HG03378 (cell line): ENCODE measurements around the gene THRSP.
"Not testable (repeated sequence)": the region's sequence is repeated elsewhere in the genome, so short reads cannot be mapped to it uniquely, and the experiment has no call there.

Experiments used
- ATAC-seq: cut with Tn5 transposase; IDR thresholded peaks from one replicate; pipeline ENCODE4 v1.9.1; 2021; ENCODE audit warnings: mild to moderate bottlenecking, moderate library complexity; ENCODE audit not compliant: unreplicated experiment

THRSP gene

DNA sequence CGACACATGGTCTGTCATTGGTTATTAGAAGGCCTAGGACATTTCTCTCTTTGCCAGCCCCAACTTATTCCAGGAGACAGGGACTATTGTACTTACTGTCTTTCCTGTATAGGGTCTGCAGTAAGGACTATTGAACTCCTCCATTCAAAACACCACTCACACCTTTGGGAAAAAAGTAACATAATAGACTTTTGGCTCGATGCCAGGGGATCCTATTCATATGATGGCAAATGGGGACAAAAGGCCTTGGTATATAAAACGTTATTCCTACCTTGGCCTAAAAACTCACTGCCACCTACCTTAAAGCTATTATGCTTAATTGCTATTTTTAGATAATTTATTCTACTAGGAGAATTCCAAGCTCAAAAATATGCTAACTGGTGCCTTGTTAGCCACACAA is 22.3 kb downstream of the THRSP start:
- no peak for ATAC-seq

- ATAC-seq: not testable (repeated sequence)
Observed at GRCh38 chr11:78086521-78087074, 22.9 kb downstream of the THRSP start.

GRCh38 chr11:78094250-78094649 is 30.6 kb downstream of the THRSP start:
- ATAC-seq: no peak

- no peak for ATAC-seq
Observed at GRCh38 chr11:78097666-78098385, 34.2 kb downstream of the THRSP start.

- no peak for ATAC-seq
Observed at GRCh38 chr11:78099666-78100065, 36.0 kb downstream of the THRSP start.

GRCh38 chr11:78100261-78100660 is 36.6 kb downstream of the THRSP start:
- no peak for ATAC-seq

- no peak for ATAC-seq
Observed at GRCh38 chr11:78100676-78101472, 37.2 kb downstream of the THRSP start.

DNA sequence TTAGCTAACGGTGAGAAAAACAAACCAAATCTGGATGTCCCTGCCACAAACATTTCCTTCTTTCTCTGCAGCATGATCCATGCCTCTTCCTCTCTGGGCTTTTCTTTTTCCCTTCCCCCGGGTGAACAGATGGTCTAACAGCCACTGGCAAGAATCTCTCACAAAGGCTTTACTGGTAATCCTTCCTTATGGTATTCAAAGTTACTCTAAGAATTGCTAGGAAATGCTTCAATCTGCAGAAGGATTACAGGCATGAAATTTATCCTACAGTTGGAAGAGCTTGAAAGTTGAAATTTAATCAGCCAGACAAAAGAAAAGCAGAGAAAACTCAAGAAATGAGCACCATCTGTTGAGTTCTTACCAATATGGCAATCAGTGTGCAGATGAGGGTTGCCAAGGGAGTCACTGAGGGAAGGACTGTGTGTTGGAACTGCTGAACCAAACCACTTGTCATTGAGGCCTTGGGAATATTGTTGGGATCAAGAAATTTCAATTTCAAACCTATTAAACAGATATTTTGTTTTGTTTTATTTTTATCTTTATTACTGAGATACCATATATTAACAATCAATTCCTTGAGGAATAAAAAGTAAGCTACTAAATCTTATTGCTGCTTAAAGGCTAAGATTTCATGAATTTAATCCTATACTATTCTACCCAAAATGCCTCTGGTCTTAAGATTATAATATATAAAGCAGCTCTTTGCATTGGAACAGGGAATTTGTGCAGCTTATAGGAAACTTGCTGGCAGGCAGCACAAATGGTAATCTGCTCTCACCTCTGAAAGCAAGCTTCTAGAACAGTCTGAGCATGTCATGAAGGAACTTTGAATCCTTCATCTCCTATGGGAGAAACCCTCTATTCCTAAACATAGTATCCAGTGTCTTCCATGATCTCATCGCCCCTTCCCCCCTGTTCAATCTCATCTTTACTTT is 45.7 kb downstream of the THRSP start:
- no peak for ATAC-seq

DNA sequence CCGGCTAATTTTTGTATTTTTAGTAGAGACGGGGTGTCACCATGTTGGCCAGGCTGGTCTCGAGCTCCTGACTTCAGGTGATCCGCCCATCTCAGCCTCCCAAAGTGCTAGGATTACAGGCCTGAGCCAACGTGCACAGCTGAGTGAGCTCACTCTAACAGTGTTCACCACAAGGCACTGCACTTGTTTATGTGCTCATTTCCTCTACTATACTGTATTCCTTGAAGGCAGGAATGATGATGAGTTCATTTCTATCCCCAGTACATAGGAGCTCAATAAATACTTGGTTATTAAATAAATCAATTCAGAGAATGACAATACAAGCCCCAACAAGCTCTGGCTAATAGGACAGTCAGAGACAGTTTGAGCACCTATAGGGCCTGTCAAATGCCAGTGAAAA is 46.7 kb downstream of the THRSP start:
- no peak for ATAC-seq

GRCh38 chr11:78110830-78111229 is 47.2 kb downstream of the THRSP start:
- ATAC-seq: no peak

GRCh38 chr11:78111298-78111697 is 47.6 kb downstream of the THRSP start:
- no peak for ATAC-seq

DNA sequence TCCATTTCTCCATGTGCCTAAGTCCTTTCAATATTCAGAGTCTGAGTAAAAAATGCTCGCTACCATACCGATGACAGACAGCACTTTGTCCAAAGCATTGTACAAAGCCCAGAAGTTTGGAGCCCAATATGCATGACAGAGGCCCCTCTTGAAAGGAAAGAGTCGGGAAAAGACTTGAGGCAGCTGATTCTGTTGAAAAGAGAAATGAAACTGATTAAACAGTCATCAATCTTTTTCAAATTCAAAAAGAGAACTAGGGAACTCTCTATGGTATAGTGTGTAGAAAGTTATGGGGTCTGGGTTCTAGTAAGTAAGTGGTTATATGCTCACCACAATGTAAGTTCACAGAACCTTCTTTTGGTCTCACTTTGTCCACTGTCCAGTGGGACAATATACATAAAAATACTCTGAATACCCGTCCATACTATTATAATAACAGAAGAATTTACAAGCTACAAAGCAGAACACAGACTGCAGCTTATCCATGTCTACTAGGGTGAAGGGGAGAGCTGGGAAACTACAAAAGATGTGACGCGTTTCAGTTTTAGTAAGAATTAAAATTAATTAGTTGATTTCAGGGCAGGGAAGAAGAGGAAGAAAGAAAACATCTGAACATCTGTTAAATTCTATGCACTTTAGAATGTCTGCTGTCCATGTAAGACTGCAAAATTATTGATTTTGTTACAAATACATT is 49.1 kb downstream of the THRSP start:
- no peak for ATAC-seq
